ENCODE measurements around the gene AVP.
"Not testable (repeated sequence)": the region's sequence is repeated elsewhere in the genome, so short reads cannot be mapped to it uniquely, and the experiment has no call there.

- TF ChIP-seq CTCF (IDR thresholded peaks at IDR 0.05; ENCODE audit: low read depth, low read length); MAX (IDR thresholded peaks at IDR 0.05; ENCODE audit: low read depth, low read length); MYC (IDR thresholded peaks at IDR 0.05; ENCODE audit: low read depth, low read length); POLR2A (IDR thresholded peaks at IDR 0.05; ENCODE audit: extremely low read depth, insufficient read length): not testable (repeated sequence)
Observed at GRCh38 chr20:3124163-3124562, 39.6 kb upstream of the AVP start.

Measured in NB4 (cell line).